Heart right ventricle (tissue), 16 donors: Measurements from ENCODE around the gene CEACAM16. TPM values are rescaled to one million over a fixed set of nuclear protein-coding genes. Genes with fewer than 3 reads are reported as not detected.
"Not testable (repeated sequence)": the region's sequence is repeated elsewhere in the genome, so short reads cannot be mapped to it uniquely, and the experiment has no call there.

Experiments
- ATAC-seq, 8 donors: fragments of 200-7000 bp; cut with Tn5 transposase; one replicate each; pipeline ENCODE4 v1.9.1; 2020; ENCODE audit warnings: mild to moderate bottlenecking in 8 of 8, moderate library complexity in 8 of 8, moderate number of reproducible peaks in 1 of 8
- DNase-seq, 2 donors: peaks; one replicate each; pipeline ENCODE4 v3.0.0-alpha.2; 2020
- H3K27ac ChIP-seq, 10 donors: fragments of 200-600 bp; sonication (generic) in 2 of 10; one replicate each; pipeline versions ENCODE4 v1.5.0 to v1.8.0; 2020 to 2022; ENCODE audit warnings: mild to moderate bottlenecking in 3 of 10
- H3K27me3 ChIP-seq, 7 donors: fragments of 200-600 bp; one replicate each; pipeline ENCODE4 v1.8.0; 2021 to 2022; ENCODE audit warnings: mild to moderate bottlenecking in 2 of 7
- H3K36me3 ChIP-seq, 9 donors: fragments of 200-600 bp; sonication (generic) in 1 of 9; one replicate each; pipeline versions ENCODE4 v1.5.0 to v1.8.0; 2020 to 2022; ENCODE audit warnings: mild to moderate bottlenecking in 2 of 9
- H3K4me1 ChIP-seq, 9 donors: fragments of 200-600 bp; sonication (generic) in 1 of 9; one replicate each; pipeline versions ENCODE4 v1.5.0 to v1.8.0; 2020 to 2022; ENCODE audit warnings: mild to moderate bottlenecking in 4 of 9
- H3K4me3 ChIP-seq, 10 donors: fragments of 200-600 bp; sonication (generic) in 2 of 10; one replicate each; pipeline versions ENCODE4 v1.5.0 to v1.8.0; 2020 to 2022; ENCODE audit warnings: mild to moderate bottlenecking in 7 of 10, moderate library complexity in 2 of 10
- H3K9me3 ChIP-seq, 11 donors: fragments of 200-600 bp in 10 of 11; sonication (generic) in 2 of 11; one replicate each; pipeline versions ENCODE4 v1.5.0 to v1.8.0; 2013 to 2022; ENCODE audit warnings: mild to moderate bottlenecking in 2 of 11, control low read depth in 1 of 11, moderate library complexity in 1 of 11
- CTCF ChIP-seq, 9 donors: fragments of 200-600 bp; sonication (generic) in 2 of 9; IDR thresholded peaks; one replicate each; pipeline versions ENCODE4 v1.5.0 to v1.8.0; 2021 to 2022; ENCODE audit warnings: antibody characterized with exemption in 9 of 9, mild to moderate bottlenecking in 5 of 9, moderate library complexity in 1 of 9
- WGBS, 2 donors: extraction: QIAGEN DNeasy Blood & Tissue Kit; methylation state at CpG; one replicate each; pipeline ENCODE4 v1.1.7; 2013; ENCODE audit warnings: inconsistent platforms in 1 of 2; 5-methylcytosine and 5-hydroxymethylcytosine counted together
- intact Hi-C, 10 donors: fragments of 100-400 bp; cut with DNase I; formaldehyde crosslinking; loops; one replicate each; pipeline versions ENCODE4 v1.11.1 to v1.14.2; 2022
- polyA plus RNA-seq, 2 donors: library from polyadenylated mRNA; stranded (reverse); fragments of 200-250 nt; gene quantifications; one replicate each; pipeline ENCODE4 v1.2.3, GENCODE V29; 2013
- total RNA-seq, 10 donors: library from RNA; stranded (reverse); fragmentation: NEBNext Ultra II Directional in 3 of 10; extraction: Animal tissue kit (Norgen Biotek cat#: 25700) in 3 of 10; gene quantifications; one replicate each; pipeline versions ENCODE4 v1.2.1 to v1.2.4, GENCODE V29; 2021 to 2023
- donor health status: Arrhythmogenic right ventricular cardiomyopathy.
- donor health status: ischemic (EF 13 %, LVEDD 7.1; RV severe dilation, severe dysfunction).
- donor health status: healthy with polysubstance abuse.
- donor health status: DM: no; HTN: yes; CAD: no.
- donor health status: DM: no; HTN: no; CAD: no.
- donor health status: ischemic (EF 25% LVEDD 6.9; RV normal size, moderate dysfunction).
- donor health status: ischemic (EF 25% LVEDD 5.7; RV mildly dilated, moderate dysfunction).
- donor health status: healthy.
- donor health status: DM: yes; HTN: yes; CAD: no.
- donor health status: Ischemic cardiomyopathy.
- donor health status: ischemic (EF 35%, LVEDD 5.7; RV mildly dilated, moderate dysfunction).
- donor health status: nonischemic (EF 11% LVEDD 7.7; RV severe dilation, severe dysfunction).
- donor health status: DM: yes; HTN: yes; CAD: no.
- donor health status: PGD.
- donor health status: ischemic (EF 29% LVEDD 5.4; RV normal size, mild dysfunction).
- donor health status: nonischemic (EF 23%, LVEDD 6.1; RV moderate dilation, normal function).

The CEACAM16 gene
- total and polyA plus RNA-seq, 12 donors, result not detected

GRCh38 chr19:44680536-44680935 lies 18.4 kb upstream of the CEACAM16 start:
- Histone ChIP-seq H3K27ac (no peak overlapping the region), H3K4me1 (peaks cover 0 to 24% (median 11%) of the 10 kb centered on the region in 9 donors), H3K36me3 (peaks cover 0 to 46% (median 0%) of the 10 kb centered on the region in 9 donors), H3K27me3 (no peaks in the 10 kb centered on the region), H3K9me3 (no peaks in the 10 kb centered on the region), H3K4me3 (no peak overlapping the region)
- no peak for DNase-seq
- no peak for ATAC-seq
- intact Hi-C loops, result loop anchor here in 4 of 10 donors (10.0 kb wide), 2 partner anchors 164 to 274 kb away; partner anchors contain the start of genes NECTIN2 (in 3 of the 4) and CLPTM1 (in 1 of the 4)
- TF ChIP-seq CTCF (IDR thresholded peaks at IDR 0.05), result no peak

- 87 to 89% methylated on average over 14 to 15 of the region's 15 CpGs for WGBS, 2 donors
- Histone ChIP-seq H3K27ac (no peak overlapping the region), H3K9me3 (no peaks in the 10 kb centered on the region), H3K4me1 (peaks cover 0 to 37% (median 11%) of the 10 kb centered on the region in 9 donors), H3K4me3 (no peak overlapping the region), H3K36me3 (peaks cover 0 to 32% (median 0%) of the 10 kb centered on the region in 9 donors), H3K27me3 (no peaks in the 10 kb centered on the region)
- DNase-seq (no peak), ATAC-seq (no peak)
- TF ChIP-seq CTCF (IDR thresholded peaks at IDR 0.05), result no peak
- intact Hi-C loops, result loop anchor here in 4 of 10 donors (10.0 kb wide), 2 partner anchors 163 to 273 kb away; partner anchors contain the start of genes NECTIN2 (in 3 of the 4) and CLPTM1 (in 1 of the 4)
Measured at GRCh38 chr19:44681992-44682790, 16.8 kb upstream of the CEACAM16 start.

GRCh38 chr19:44682807-44683206 lies 16.1 kb upstream of the CEACAM16 start:
- ATAC-seq (no peak), DNase-seq (no peak)
- no peak for TF ChIP-seq CTCF (IDR thresholded peaks at IDR 0.05)
- peaks cover 0 to 41% (median 10%) of the 10 kb centered on the region in 9 donors for H3K4me1 ChIP-seq
- no peaks in the 10 kb centered on the region for H3K27me3 ChIP-seq
- no peak overlapping the region for H3K4me3 ChIP-seq
- no peak overlapping the region for H3K27ac ChIP-seq
- H3K9me3 ChIP-seq, result no peaks in the 10 kb centered on the region
- H3K36me3 ChIP-seq, result peaks cover 0 to 31% (median 0%) of the 10 kb centered on the region in 9 donors
- WGBS, 2 donors, result 91 to 98% methylated on average over 2 of the region's 2 CpGs
- intact Hi-C loops, result loop anchor here in 4 of 10 donors (10.0 kb wide), 2 partner anchors 162 to 272 kb away; partner anchors contain the start of genes NECTIN2 (in 3 of the 4) and CLPTM1 (in 1 of the 4)

- ATAC-seq (no peak), DNase-seq (no peak)
- 77 to 87% methylated on average over 7 to 9 of the region's 9 CpGs for WGBS, 2 donors
- H3K27ac ChIP-seq, result peak overlapping the region in 2 of 10 donors; percentile 68 to 74
- intact Hi-C loops, result loop anchor here in 4 of 10 donors (10.0 kb wide), 2 partner anchors 161 to 271 kb away; partner anchors contain the start of genes NECTIN2 (in 3 of the 4) and CLPTM1 (in 1 of the 4)
- peaks cover 0 to 29% (median 0%) of the 10 kb centered on the region in 9 donors for H3K36me3 ChIP-seq
- no peaks in the 10 kb centered on the region for H3K27me3 ChIP-seq
- no peak for TF ChIP-seq CTCF (IDR thresholded peaks at IDR 0.05)
- H3K4me3 ChIP-seq, result no peak overlapping the region
- no peaks in the 10 kb centered on the region for H3K9me3 ChIP-seq
- peaks cover 0 to 49% (median 10%) of the 10 kb centered on the region in 9 donors for H3K4me1 ChIP-seq
Measured at GRCh38 chr19:44683434-44684210, 15.3 kb upstream of the CEACAM16 start.

- H3K27ac ChIP-seq, result peak overlapping the region; percentile 53 to 88 (median 70)
- DNase-seq, result not testable (repeated sequence)
- WGBS, 2 donors, result 89 to 96% methylated on average over 3 of the region's 3 CpGs
Measured at GRCh38 chr19:44684396-44684795, 14.6 kb upstream of the CEACAM16 start.

More at GRCh38 chr19:44684396-44684795, 14.6 kb upstream of the CEACAM16 start:
- H3K27me3 ChIP-seq, H3K4me3 ChIP-seq, H3K9me3 ChIP-seq, ATAC-seq: not testable (repeated sequence)
- H3K36me3 ChIP-seq, result peaks cover 0 to 23% (median 0%) of the 10 kb centered on the region in 9 donors
- intact Hi-C loops, result loop anchor here in 4 of 10 donors (10.0 kb wide), 2 partner anchors 160 to 270 kb away; partner anchors contain the start of genes NECTIN2 (in 3 of the 4) and CLPTM1 (in 1 of the 4)
- peaks cover 0 to 55% (median 15%) of the 10 kb centered on the region in 9 donors for H3K4me1 ChIP-seq
